HEK293 (cell line): ENCODE data around the gene CIB1.
A peak's percentile ranks its signal among the peaks of the same experiment; 100 is the strongest.

Experiments used
- BCL11B ChIP-seq: fragments of 450-650 bp; formaldehyde crosslinking; IDR thresholded peaks from 2 replicates; pipeline ENCODE4 v1.5.1; 2016; ENCODE audit warnings: low read depth, missing biosample characterization, missing genetic modification characterization
- EGR2 ChIP-seq: fragments of 450-650 bp; formaldehyde crosslinking; IDR thresholded peaks from 2 replicates; pipeline ENCODE4 v1.5.1; 2016; ENCODE audit warnings: low read depth, missing biosample characterization, missing genetic modification characterization
- GLIS2 ChIP-seq: fragments of 450-650 bp; formaldehyde crosslinking; IDR thresholded peaks from 2 replicates; pipeline ENCODE4 v1.5.1; 2016; ENCODE audit warnings: missing biosample characterization, missing genetic modification characterization
- MYNN ChIP-seq: fragments of 450-650 bp; formaldehyde crosslinking; IDR thresholded peaks from 2 replicates; pipeline ENCODE4 v1.5.1; 2016; ENCODE audit warnings: missing biosample characterization, missing genetic modification characterization, borderline replicate concordance
- ZBTB11 ChIP-seq: fragments of 450-650 bp; formaldehyde crosslinking; conservative IDR thresholded peaks from 2 replicates; pipeline ENCODE4 v1.5.1; 2016; ENCODE audit warnings: low read depth, missing biosample characterization, missing genetic modification characterization
- ZBTB26 ChIP-seq: fragments of 450-650 bp; formaldehyde crosslinking; optimal IDR thresholded peaks from 2 replicates; pipeline ENCODE3; 2016; ENCODE audit warnings: missing biosample characterization, mild to moderate bottlenecking, missing genetic modification characterization
- ZBTB49 ChIP-seq: fragments of 450-650 bp; formaldehyde crosslinking; IDR thresholded peaks from 2 replicates; pipeline ENCODE4 v1.5.1; 2016; ENCODE audit warnings: missing biosample characterization, missing genetic modification characterization, low read depth
- ZIC2 ChIP-seq: fragments of 450-650 bp; formaldehyde crosslinking; IDR thresholded peaks from 2 replicates; pipeline ENCODE4 v1.5.1; 2016; ENCODE audit warnings: missing biosample characterization, missing genetic modification characterization
- ZNF157 ChIP-seq: fragments of 450-650 bp; formaldehyde crosslinking; IDR thresholded peaks from 2 replicates; pipeline ENCODE4 v1.5.1; 2016; ENCODE audit warnings: missing biosample characterization, missing genetic modification characterization
- ZNF2 ChIP-seq: fragments of 450-650 bp; formaldehyde crosslinking; IDR thresholded peaks from 2 replicates; pipeline ENCODE4 v1.5.1; 2016; ENCODE audit warnings: missing biosample characterization, missing genetic modification characterization
- ZNF423 ChIP-seq: fragments of 450-650 bp; formaldehyde crosslinking; IDR thresholded peaks from 2 replicates; pipeline ENCODE4 v1.5.1; 2016; ENCODE audit warnings: missing biosample characterization, missing genetic modification characterization
- ZNF426 ChIP-seq: fragments of 450-650 bp; formaldehyde crosslinking; IDR thresholded peaks from 2 replicates; pipeline ENCODE4 v1.5.1; 2017; ENCODE audit warnings: missing biosample characterization, missing genetic modification characterization, mild to moderate bottlenecking, inconsistent platforms, moderate library complexity
- ZNF626 ChIP-seq: fragments of 450-650 bp; sonication (Bioruptor Pico); formaldehyde crosslinking; IDR thresholded peaks from 2 replicates; pipeline ENCODE4 v1.5.1; 2018; ENCODE audit warnings: missing biosample characterization, missing genetic modification characterization, inconsistent platforms
- ZNF677 ChIP-seq: fragments of 450-650 bp; IDR thresholded peaks from 2 replicates; pipeline ENCODE4 v1.5.0; 2018; ENCODE audit warnings: missing biosample characterization, mild to moderate bottlenecking, missing genetic modification characterization, moderate library complexity
- ZSCAN23 ChIP-seq: fragments of 450-650 bp; formaldehyde crosslinking; IDR thresholded peaks from 2 replicates; pipeline ENCODE4 v1.5.1; 2016; ENCODE audit warnings: missing biosample characterization, missing genetic modification characterization
- ZXDB ChIP-seq: fragments of 450-650 bp; formaldehyde crosslinking; IDR thresholded peaks from 2 replicates; pipeline ENCODE4 v1.5.1; 2016; ENCODE audit warnings: missing biosample characterization, missing genetic modification characterization
- TF ChIP-seq, protein P1 (sequence below): fragments of 450-650 bp; formaldehyde crosslinking; IDR thresholded peaks from 2 replicates; pipeline ENCODE4 v1.5.1; 2016; ENCODE audit warnings: missing biosample characterization, missing genetic modification characterization, borderline replicate concordance
- TF ChIP-seq, protein P2 (sequence below): fragments of 450-650 bp; formaldehyde crosslinking; IDR thresholded peaks from 2 replicates; pipeline ENCODE4 v1.5.1; 2016; ENCODE audit warnings: missing biosample characterization, missing genetic modification characterization, low read depth
- TF ChIP-seq, protein P3 (sequence below): fragments of 450-650 bp; formaldehyde crosslinking; IDR thresholded peaks from 2 replicates; pipeline ENCODE4 v1.5.1; 2017; ENCODE audit warnings: missing biosample characterization, missing genetic modification characterization
- TF ChIP-seq, protein P4 (sequence below): fragments of 450-650 bp; formaldehyde crosslinking; IDR thresholded peaks from 2 replicates; pipeline ENCODE4 v1.5.1; 2016; ENCODE audit warnings: missing biosample characterization, missing genetic modification characterization

The CIB1 gene

GRCh38 chr15:90184786-90185704 lies 48.7 kb downstream of the CIB1 start (continued):
- TF ChIP-seq ZBTB11 (tag by site-specific recombination): peak; percentile 89
- peak; percentile 96 for TF ChIP-seq ZNF423
- peak; percentile 79 for TF ChIP-seq ZBTB26 (tag by site-specific recombination)
- TF ChIP-seq ZBTB49 (tag by site-specific recombination): no peak
- no peak for TF ChIP-seq BCL11B
- peak; percentile 98 for TF ChIP-seq MYNN (tag by site-specific recombination)
- TF ChIP-seq, protein P1, sequence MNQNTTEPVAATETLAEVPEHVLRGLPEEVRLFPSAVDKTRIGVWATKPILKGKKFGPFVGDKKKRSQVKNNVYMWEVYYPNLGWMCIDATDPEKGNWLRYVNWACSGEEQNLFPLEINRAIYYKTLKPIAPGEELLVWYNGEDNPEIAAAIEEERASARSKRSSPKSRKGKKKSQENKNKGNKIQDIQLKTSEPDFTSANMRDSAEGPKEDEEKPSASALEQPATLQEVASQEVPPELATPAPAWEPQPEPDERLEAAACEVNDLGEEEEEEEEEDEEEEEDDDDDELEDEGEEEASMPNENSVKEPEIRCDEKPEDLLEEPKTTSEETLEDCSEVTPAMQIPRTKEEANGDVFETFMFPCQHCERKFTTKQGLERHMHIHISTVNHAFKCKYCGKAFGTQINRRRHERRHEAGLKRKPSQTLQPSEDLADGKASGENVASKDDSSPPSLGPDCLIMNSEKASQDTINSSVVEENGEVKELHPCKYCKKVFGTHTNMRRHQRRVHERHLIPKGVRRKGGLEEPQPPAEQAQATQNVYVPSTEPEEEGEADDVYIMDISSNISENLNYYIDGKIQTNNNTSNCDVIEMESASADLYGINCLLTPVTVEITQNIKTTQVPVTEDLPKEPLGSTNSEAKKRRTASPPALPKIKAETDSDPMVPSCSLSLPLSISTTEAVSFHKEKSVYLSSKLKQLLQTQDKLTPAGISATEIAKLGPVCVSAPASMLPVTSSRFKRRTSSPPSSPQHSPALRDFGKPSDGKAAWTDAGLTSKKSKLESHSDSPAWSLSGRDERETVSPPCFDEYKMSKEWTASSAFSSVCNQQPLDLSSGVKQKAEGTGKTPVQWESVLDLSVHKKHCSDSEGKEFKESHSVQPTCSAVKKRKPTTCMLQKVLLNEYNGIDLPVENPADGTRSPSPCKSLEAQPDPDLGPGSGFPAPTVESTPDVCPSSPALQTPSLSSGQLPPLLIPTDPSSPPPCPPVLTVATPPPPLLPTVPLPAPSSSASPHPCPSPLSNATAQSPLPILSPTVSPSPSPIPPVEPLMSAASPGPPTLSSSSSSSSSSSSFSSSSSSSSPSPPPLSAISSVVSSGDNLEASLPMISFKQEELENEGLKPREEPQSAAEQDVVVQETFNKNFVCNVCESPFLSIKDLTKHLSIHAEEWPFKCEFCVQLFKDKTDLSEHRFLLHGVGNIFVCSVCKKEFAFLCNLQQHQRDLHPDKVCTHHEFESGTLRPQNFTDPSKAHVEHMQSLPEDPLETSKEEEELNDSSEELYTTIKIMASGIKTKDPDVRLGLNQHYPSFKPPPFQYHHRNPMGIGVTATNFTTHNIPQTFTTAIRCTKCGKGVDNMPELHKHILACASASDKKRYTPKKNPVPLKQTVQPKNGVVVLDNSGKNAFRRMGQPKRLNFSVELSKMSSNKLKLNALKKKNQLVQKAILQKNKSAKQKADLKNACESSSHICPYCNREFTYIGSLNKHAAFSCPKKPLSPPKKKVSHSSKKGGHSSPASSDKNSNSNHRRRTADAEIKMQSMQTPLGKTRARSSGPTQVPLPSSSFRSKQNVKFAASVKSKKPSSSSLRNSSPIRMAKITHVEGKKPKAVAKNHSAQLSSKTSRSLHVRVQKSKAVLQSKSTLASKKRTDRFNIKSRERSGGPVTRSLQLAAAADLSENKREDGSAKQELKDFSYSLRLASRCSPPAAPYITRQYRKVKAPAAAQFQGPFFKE: no peak
- no peak for TF ChIP-seq ZSCAN23 (tag by site-specific recombination)
- TF ChIP-seq, protein P2, sequence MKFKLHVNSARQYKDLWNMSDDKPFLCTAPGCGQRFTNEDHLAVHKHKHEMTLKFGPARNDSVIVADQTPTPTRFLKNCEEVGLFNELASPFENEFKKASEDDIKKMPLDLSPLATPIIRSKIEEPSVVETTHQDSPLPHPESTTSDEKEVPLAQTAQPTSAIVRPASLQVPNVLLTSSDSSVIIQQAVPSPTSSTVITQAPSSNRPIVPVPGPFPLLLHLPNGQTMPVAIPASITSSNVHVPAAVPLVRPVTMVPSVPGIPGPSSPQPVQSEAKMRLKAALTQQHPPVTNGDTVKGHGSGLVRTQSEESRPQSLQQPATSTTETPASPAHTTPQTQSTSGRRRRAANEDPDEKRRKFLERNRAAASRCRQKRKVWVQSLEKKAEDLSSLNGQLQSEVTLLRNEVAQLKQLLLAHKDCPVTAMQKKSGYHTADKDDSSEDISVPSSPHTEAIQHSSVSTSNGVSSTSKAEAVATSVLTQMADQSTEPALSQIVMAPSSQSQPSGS (tag by site-specific recombination): no peak
- TF ChIP-seq ZXDB: no peak; the same call in 1 of the 2 replicates
- TF ChIP-seq ZIC2: peak; percentile 91
- TF ChIP-seq ZNF157 (tag by site-specific recombination): no peak
- peak; percentile 38; the same call in 1 of the 2 replicates for TF ChIP-seq ZNF677 (tag by site-specific recombination)
- no peak for TF ChIP-seq ZNF426 (tag by site-specific recombination)
- TF ChIP-seq, protein P3, sequence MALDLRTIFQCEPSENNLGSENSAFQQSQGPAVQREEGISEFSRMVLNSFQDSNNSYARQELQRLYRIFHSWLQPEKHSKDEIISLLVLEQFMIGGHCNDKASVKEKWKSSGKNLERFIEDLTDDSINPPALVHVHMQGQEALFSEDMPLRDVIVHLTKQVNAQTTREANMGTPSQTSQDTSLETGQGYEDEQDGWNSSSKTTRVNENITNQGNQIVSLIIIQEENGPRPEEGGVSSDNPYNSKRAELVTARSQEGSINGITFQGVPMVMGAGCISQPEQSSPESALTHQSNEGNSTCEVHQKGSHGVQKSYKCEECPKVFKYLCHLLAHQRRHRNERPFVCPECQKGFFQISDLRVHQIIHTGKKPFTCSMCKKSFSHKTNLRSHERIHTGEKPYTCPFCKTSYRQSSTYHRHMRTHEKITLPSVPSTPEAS (tag by site-specific recombination): no peak
- no peak for TF ChIP-seq EGR2
- no peak for TF ChIP-seq ZNF2 (tag by site-specific recombination)
- TF ChIP-seq GLIS2 (tag by site-specific recombination): peak; percentile 97
- no peak for TF ChIP-seq ZNF626 (tag by site-specific recombination)
- TF ChIP-seq, protein P4, sequence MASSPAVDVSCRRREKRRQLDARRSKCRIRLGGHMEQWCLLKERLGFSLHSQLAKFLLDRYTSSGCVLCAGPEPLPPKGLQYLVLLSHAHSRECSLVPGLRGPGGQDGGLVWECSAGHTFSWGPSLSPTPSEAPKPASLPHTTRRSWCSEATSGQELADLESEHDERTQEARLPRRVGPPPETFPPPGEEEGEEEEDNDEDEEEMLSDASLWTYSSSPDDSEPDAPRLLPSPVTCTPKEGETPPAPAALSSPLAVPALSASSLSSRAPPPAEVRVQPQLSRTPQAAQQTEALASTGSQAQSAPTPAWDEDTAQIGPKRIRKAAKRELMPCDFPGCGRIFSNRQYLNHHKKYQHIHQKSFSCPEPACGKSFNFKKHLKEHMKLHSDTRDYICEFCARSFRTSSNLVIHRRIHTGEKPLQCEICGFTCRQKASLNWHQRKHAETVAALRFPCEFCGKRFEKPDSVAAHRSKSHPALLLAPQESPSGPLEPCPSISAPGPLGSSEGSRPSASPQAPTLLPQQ (tag by site-specific recombination): peak; percentile 89
